Right renal pelvis (tissue), 4 donors: ENCODE data around the gene SEC24C. TPM values are rescaled to one million over a fixed set of nuclear protein-coding genes. Genes with fewer than 3 reads are reported as not detected.

Experiments
- DNase-seq, 4 donors: peaks; one replicate each; pipeline ENCODE4 v3.0.0-alpha.2; 2013; ENCODE audit warnings: low read depth in 4 of 4, low spot score in 3 of 4, missing footprints in 1 of 4
- polyA plus RNA-seq, 4 donors: library from polyadenylated mRNA; unstranded; fragments of 120-200 nt; gene quantifications; one replicate each; pipeline ENCODE4 v1.2.1, GENCODE V29; 2013; ENCODE audit not compliant: insufficient read length in 4 of 4

SEC24C gene
- polyA plus RNA-seq, 4 donors = 68.4 to 73.1 (median 71.1) TPM

DNA sequence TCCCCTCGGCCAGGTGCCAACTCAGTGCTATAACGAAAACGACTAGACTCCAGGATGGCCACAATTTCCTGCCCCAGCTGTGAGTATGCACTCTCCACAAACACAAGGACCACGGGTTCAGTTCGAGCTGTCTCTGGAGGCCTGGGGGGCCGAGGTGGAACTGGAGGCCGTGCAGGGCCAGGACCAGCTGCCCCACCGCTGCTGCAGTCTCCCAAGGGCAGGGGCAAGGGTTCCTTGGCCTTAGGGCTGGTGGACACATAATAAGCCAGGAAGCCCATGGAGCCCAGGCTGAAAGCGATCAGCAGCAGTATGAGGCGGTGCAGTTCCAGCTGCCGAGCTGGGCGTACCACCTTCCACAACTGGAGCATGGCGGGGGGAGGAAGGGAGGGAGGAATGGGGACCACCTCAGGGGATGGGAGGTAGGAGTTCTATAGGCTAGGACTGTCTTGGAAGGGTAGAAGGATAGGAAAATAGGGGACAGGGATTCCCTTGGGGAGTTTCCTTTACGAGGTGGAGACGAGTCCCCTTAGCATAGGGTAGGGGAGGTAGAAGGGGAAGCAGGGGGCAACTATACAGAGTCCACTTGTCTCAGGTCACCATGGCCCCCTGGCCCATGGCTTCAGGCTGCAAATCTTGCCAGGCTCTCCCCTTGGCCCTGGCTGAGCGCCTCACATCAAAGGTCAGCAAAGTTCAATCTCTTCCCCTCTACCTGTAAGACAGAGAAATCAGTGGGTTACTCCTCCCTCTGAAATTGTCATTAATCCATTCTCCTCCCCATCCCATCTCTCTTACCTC lies 64.0 kb downstream of the SEC24C start:
- DNase-seq = no peak

DNA sequence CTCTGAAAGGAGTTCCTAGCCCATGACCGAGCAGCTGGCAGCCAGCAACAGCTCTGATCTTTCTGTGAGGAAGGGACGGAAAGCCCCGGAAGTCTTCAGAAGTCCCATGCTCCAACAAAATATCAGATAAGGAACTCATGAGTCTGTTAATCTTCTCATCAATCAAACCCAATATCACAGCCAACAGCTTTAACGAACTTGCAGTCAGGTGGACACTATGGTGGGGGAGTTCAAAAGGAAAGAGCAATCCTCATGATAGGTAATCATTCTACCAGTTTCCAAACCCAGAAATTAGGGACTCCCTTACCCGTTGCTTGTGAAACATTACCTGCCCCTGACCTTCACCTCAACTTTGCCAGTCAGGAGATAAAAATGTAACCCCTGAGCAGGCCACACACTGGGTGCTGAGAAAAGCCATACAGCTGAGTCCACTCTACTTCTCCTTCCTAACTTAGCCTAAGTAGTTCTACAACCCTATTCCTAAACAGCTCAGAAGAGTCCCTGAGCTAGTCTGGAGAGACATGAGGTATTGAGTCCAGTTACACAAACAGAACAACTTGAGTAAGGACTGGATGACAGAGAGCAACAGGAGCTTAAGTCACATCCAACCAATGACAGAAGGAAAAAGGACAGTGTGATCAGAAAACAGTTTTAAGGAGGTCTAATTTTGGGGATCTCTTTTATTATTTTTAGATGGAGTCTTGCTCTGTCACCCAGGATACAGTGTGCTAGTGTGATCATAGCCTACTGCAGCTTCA lies 65.1 kb downstream of the SEC24C start:
- DNase-seq = no peak

- no peak for DNase-seq
Measured at GRCh38 chr10:73810358-73810734, 66.2 kb downstream of the SEC24C start.

GRCh38 chr10:73810735-73811465 lies 66.7 kb downstream of the SEC24C start:
- DNase-seq = no peak

- DNase-seq = no peak
Measured at GRCh38 chr10:73812657-73813056, 68.5 kb downstream of the SEC24C start.

DNA sequence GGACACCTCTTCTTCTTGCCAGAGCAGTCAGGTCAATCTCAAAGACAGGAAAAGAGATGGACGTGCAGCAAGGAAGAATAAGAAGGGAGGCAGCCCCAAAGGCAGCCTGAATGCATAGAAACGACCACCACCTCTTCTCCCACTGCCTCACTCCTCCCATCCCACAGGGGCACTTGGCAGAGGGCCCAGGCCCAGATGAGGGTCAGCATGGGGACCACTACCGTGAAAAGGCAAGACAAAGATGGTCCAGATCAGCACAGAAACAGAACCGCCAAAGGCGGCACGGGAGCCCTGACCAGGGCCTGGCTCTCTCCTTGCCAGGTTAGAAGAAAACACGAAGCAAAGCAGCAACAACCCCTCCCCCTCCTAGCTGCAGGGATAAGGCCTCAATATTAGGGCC lies 69.2 kb downstream of the SEC24C start:
- no peak for DNase-seq

DNA sequence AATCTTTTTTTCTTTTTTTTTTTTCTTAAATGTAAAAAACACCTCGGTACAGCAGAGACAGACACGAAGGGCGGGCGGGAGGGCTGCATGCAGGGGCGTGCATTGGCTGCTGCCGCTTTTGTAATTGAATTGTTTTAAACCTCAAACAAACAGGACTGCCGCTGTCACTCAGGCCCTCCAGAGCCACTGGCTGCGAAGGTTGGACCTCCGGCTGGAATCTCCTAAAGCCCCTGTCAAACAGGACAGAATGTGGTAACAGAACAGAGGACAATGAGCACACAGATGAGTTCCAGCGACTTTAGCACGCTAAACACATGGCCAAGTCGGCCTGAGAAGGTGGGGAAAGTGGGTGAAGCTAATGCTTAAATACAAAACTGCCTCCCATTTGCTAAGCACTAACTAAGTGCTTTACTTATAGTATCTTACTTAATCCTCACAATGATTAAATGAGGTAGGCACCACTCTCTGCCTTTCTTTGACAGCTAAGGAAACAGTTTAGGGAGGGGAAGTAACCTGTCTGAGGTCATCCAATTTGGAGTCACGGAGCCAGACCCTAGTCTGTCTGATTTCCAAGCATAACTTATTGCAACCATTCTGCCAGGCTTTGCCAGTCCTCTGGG lies 70.2 kb downstream of the SEC24C start:
- DNase-seq = no peak

DNA sequence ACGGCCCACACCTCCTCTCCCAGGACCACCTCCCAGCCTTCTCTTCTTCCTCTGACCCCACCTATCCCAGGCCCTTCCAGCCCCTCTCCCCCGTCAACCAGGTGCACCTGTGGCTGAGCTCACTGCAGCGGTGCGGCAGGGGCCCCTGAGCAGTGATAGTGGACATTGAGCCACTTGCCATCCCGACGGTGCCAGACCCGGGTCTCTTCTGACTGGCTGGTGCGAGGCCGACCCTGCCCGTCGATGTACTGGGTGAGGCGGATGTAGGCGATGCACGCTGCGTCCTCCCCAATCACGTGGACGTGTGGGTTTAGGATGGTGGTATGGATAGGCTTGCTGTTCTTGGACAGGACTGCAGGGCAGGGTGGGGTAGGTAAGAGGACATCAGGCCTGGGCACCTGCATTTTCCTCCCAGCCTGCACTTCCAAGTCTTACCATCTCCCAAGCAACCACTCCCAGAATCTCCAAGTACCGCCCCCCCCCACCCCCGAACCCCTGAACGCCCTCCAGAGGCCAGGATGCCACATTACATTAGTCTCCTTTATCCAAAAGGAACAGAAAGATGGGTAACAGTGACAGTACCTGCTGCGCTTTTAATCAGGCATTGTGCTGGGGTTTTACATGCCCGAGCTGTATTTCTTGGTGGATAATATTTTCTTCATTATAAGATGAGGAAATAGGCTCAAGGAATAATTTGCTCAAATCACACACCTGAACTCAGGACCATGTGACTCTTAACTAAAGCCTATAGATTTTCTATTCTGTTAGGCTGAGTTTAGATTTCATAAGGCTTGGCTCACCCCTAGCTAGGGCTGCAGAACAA lies 70.9 kb downstream of the SEC24C start:
- DNase-seq = no peak

- no peak for DNase-seq
Measured at GRCh38 chr10:73815719-73816030, 71.5 kb downstream of the SEC24C start.

- DNase-seq = no peak
Measured at GRCh38 chr10:73816917-73817729, 73.0 kb downstream of the SEC24C start.

- DNase-seq = no peak
Measured at GRCh38 chr10:73817826-73818225, 73.7 kb downstream of the SEC24C start.

DNA sequence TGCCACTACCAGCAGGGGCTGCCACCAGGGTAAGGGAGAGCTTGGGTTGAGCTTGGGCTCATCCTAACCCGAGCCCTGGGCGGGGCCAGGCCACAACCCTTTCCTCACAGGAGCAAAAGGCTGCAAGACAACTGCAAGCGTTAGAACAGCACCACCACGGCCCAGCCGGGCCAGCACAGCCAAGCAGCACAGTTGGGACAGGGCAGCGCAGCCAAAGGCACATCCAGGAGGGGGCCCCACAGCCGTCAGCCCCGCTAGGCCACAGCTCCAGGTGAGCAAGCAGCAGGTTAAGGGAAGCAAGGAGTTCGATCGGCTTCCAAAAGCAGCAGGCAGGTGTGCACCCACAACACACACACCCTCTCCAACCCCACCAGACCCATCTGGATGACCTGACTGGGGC lies 74.2 kb downstream of the SEC24C start:
- DNase-seq = no peak

GRCh38 chr10:73819081-73819480 lies 74.9 kb downstream of the SEC24C start:
- DNase-seq = no peak

- no peak for DNase-seq
Measured at GRCh38 chr10:73819513-73820093, 75.4 kb downstream of the SEC24C start.

Other genes with a start within 250 kb of the SEC24C start
- 10 to 100 TPM; 59.6 to 76.9 (median 70.7) TPM for gene PPP3CB, start 248.3 kb upstream of the SEC24C start, polyA plus RNA-seq
- 10 to 100 TPM; 28.3 to 39.4 (median 37.6) TPM for gene USP54, start 153.0 kb upstream of the SEC24C start, polyA plus RNA-seq
- 1 to 10 TPM; 4.9 to 7.1 (median 5.9) TPM for gene MYOZ1, start 102.9 kb upstream of the SEC24C start, polyA plus RNA-seq
- under 1 TPM; 0.21 to 0.28 (median 0.25) TPM for gene SYNPO2L, start 88.3 kb upstream of the SEC24C start, polyA plus RNA-seq
- 10 to 100 TPM in 1 of 4 donors, 1 to 10 TPM in 3; 8.6 to 14.2 (median 9.2) TPM for gene AGAP5, start 46.3 kb upstream of the SEC24C start, polyA plus RNA-seq
- 10 to 100 TPM; 52.7 to 60.1 (median 55.7) TPM for gene CHCHD1, start 37.7 kb downstream of the SEC24C start, polyA plus RNA-seq
- 100 to 1,000 TPM in 3 of 4 donors, 10 to 100 TPM in 1; 95.0 to 117 (median 102) TPM for gene ZSWIM8, start 41.2 kb downstream of the SEC24C start, polyA plus RNA-seq
- gene NDST2, start 67.2 kb downstream of the SEC24C start, polyA plus RNA-seq = 10 to 100 TPM; 26.7 to 32.8 (median 29.3) TPM
- gene CAMK2G, start 130.2 kb downstream of the SEC24C start, polyA plus RNA-seq = 10 to 100 TPM; 22.0 to 25.5 (median 22.6) TPM
- gene PLAU, start 166.8 kb downstream of the SEC24C start, polyA plus RNA-seq = 10 to 100 TPM; 11.9 to 35.9 (median 20.3) TPM